ENCODE data around the gene PLCH1. TPM values are rescaled to one million over a fixed set of nuclear protein-coding genes. Genes with fewer than 3 reads are reported as not detected.

The PLCH1 gene
- total RNA-seq, 1 donor from 2014 or later: 1.3 TPM

GRCh38 chr3:155745795-155746550, 1.1 kb upstream of the PLCH1 start:
- H3K4me3 Mint-ChIP-seq: peak overlapping the region; percentile 91
- TF ChIP-seq, protein P1, sequence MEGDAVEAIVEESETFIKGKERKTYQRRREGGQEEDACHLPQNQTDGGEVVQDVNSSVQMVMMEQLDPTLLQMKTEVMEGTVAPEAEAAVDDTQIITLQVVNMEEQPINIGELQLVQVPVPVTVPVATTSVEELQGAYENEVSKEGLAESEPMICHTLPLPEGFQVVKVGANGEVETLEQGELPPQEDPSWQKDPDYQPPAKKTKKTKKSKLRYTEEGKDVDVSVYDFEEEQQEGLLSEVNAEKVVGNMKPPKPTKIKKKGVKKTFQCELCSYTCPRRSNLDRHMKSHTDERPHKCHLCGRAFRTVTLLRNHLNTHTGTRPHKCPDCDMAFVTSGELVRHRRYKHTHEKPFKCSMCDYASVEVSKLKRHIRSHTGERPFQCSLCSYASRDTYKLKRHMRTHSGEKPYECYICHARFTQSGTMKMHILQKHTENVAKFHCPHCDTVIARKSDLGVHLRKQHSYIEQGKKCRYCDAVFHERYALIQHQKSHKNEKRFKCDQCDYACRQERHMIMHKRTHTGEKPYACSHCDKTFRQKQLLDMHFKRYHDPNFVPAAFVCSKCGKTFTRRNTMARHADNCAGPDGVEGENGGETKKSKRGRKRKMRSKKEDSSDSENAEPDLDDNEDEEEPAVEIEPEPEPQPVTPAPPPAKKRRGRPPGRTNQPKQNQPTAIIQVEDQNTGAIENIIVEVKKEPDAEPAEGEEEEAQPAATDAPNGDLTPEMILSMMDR (IDR thresholded peaks at IDR 0.05; ENCODE audit: unreplicated experiment): no peak

DNA sequence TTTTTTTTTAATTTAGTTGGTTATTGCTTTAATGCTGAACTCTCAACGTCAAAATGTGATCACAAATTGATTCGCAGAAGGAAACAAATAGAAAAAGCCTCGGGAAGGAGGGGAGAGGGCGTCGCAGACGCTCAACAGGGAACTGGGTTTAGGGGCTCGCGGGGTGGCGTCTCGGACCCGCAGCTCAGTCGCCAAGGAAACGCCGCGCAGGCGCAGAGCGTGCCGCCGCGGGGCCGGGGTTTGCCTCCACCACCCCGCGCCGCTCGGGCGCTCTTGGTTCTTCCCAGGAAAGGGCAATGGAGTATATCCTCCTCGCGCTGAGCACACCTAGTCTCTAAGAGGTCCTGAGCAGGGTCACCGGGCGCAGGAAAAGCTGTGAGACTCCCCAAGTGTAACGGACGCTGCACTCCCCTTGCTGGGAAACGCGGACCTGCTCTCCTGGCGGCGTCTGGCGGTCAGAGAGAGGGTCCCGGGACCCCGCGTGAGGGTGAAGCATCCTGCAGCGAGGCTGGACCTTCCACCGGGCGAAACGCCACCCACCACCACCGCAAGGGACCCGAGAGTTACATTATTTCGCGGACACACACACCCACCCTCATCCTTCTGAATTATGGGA, 753 bp downstream of the PLCH1 start:
- peak; percentile 56 to 78 for DNase-seq (ENCODE audit: low spot score in 2 of 2, unreplicated experiment in 2 of 2)
- peak overlapping the region; percentile 91 for H3K4me3 Mint-ChIP-seq
- H3K9me3 Mint-ChIP-seq: no peaks in the 10 kb centered on the region
- H3K36me3 Mint-ChIP-seq: no peaks in the 10 kb centered on the region
- H3K4me1 Mint-ChIP-seq: peaks cover 46% of the 10 kb centered on the region
- peak overlapping the region; percentile 77 for H3K27ac Mint-ChIP-seq
- H3K27me3 Mint-ChIP-seq (ENCODE audit: low read depth): peaks cover 47% of the 10 kb centered on the region
- TF ChIP-seq, protein P1 (IDR thresholded peaks at IDR 0.05; ENCODE audit: unreplicated experiment): no peak

More at GRCh38 chr3:155745795-155746550, 1.1 kb upstream of the PLCH1 start:
- H3K9me3 Mint-ChIP-seq: no peaks in the 10 kb centered on the region
- peaks cover 44% of the 10 kb centered on the region for H3K27me3 Mint-ChIP-seq (ENCODE audit: low read depth)
- H3K36me3 Mint-ChIP-seq: no peaks in the 10 kb centered on the region
- DNase-seq (ENCODE audit: low spot score in 2 of 2, unreplicated experiment in 2 of 2): no peak
- H3K27ac Mint-ChIP-seq: no peak overlapping the region
- H3K4me1 Mint-ChIP-seq: peaks cover 45% of the 10 kb centered on the region

DNA sequence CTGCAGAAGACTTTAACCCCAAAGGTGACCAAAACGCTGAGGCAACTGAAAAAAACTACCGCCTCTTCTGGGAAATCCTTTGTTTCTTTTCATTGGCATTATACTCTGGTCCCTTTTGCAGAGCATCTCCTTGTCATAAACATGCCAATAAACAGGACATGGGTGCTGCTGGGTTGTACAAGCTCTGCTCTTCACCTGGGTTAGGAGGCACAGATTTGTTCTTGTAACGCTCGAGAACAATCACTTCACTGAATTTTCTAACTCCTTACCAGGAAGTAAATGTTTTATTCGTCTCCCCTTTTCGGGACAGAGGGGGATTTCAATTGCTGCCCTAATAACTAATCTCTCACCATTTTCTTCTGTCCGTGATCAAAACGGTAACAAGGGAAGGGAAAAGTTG, 1.3 kb downstream of the PLCH1 start:
- DNase-seq (ENCODE audit: low spot score in 2 of 2, unreplicated experiment in 2 of 2): no peak
- Mint-ChIP-seq H3K27me3 (ENCODE audit: low read depth) (peaks cover 47% of the 10 kb centered on the region), H3K27ac (peak overlapping the region; percentile 77), H3K4me3 (peak overlapping the region; percentile 91), H3K36me3 (no peaks in the 10 kb centered on the region), H3K4me1 (peaks cover 45% of the 10 kb centered on the region), H3K9me3 (no peaks in the 10 kb centered on the region)
- TF ChIP-seq, protein P1 (IDR thresholded peaks at IDR 0.05; ENCODE audit: unreplicated experiment): no peak

DNA sequence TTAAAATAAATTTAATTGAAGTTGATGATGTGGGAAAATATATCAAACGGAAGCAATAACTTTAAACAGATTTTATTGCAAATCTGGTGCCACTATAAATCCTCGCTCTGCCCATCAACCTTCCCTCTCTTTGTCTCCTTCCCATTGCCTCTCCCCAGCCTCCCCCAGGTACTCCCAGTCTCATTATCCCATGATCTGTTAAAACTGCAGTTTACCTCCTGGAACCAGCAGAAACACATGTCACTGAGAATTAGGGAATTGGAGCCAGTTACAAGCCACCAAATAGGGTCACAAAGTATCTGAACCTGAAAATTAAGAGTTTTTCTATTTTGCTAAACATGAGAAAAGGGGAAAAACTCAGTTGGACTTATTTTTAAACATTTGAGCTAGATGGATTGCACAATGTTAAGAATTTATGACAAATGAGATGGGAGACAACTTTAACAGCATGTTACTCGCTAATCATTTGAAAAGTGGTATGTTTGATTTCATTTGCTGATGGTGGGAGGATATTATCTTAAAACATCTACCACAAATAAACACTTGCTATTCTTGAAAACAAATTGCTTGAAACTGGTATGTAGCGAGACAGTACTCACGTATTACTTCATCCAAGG, 2.4 kb downstream of the PLCH1 start:
- no peak for DNase-seq (ENCODE audit: low spot score in 2 of 2, unreplicated experiment in 2 of 2)
- no peak overlapping the region for H3K27ac Mint-ChIP-seq
- H3K4me1 Mint-ChIP-seq: peaks cover 35% of the 10 kb centered on the region
- no peaks in the 10 kb centered on the region for H3K36me3 Mint-ChIP-seq
- TF ChIP-seq, protein P1 (IDR thresholded peaks at IDR 0.05; ENCODE audit: unreplicated experiment): no peak
- H3K27me3 Mint-ChIP-seq (ENCODE audit: low read depth): peaks cover 45% of the 10 kb centered on the region
- H3K4me3 Mint-ChIP-seq: peak overlapping the region; percentile 91
- H3K9me3 Mint-ChIP-seq: no peaks in the 10 kb centered on the region

DNA sequence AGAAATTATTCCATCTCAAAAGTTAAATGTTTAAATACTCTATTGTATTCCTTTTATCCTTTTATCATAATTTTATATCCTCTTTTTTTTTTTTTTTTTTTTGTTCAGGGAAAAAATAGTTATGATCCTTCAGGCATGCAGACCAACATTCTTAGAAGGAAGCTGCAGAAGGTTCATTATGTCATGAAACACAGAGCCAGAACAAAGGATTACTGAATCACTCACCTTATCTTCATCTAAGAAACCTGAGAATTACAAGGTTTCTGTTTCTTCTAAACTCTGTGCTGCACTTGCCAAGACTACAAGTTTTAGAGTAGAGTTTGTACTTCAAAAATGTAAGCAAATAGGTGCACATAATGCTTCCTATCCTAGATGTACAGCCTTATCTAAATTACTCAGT, 3.3 kb downstream of the PLCH1 start:
- DNase-seq (ENCODE audit: low spot score in 2 of 2, unreplicated experiment in 2 of 2): no peak
- H3K27ac Mint-ChIP-seq: no peak overlapping the region
- H3K4me1 Mint-ChIP-seq: peaks cover 33% of the 10 kb centered on the region
- H3K27me3 Mint-ChIP-seq (ENCODE audit: low read depth): peaks cover 39% of the 10 kb centered on the region
- no peaks in the 10 kb centered on the region for H3K36me3 Mint-ChIP-seq
- no peaks in the 10 kb centered on the region for H3K9me3 Mint-ChIP-seq
- H3K4me3 Mint-ChIP-seq: no peak overlapping the region
- TF ChIP-seq, protein P1 (IDR thresholded peaks at IDR 0.05; ENCODE audit: unreplicated experiment): no peak

All from mesothelial cell of epicardium (in vitro differentiated cells).